ENCODE measurements around the gene C20orf141.

The C20orf141 gene

GRCh38 chr20:2836035-2836434 is 21.2 kb downstream of the C20orf141 start:
- POLR2A ChIA-PET: interaction anchor here (1.4 kb wide), 1 partner anchor 14 kb away, joined by 3 read pairs; no protein-coding TSS in a partner anchor
- Histone ChIP-seq H3K4me3 (ENCODE audit: low read depth, low read length) (no peak overlapping the region), H3K36me3 (ENCODE audit: control insufficient read depth in 2 of 2, insufficient read depth in 1 of 2, low read length in 2 of 2) (peaks cover 9 to 55% of the 10 kb centered on the region in 2 experiments; a peak in 2 of 3 replicates), H3K9me3 (ENCODE audit: control insufficient read depth, insufficient read depth, low read depth, low read length) (no peaks in the 10 kb centered on the region), H3K27ac (ENCODE audit: extremely low read depth, low read depth, low read length) (no peak overlapping the region), H3K4me1 (ENCODE audit: control insufficient read depth, insufficient read depth, low read length) (peaks cover 4% of the 10 kb centered on the region; the same call in 1 of the 2 replicates)
- CTCF ChIA-PET: no interaction called here
- no peak for TF ChIP-seq ZNF37A (tag by site-specific recombination; IDR thresholded peaks at IDR 0.05)
- TF ChIP-seq PRDM4 (tag by site-specific recombination; IDR thresholded peaks at IDR 0.05): no peak
- no peak for TF ChIP-seq YY1 (tag by site-specific recombination; IDR thresholded peaks at IDR 0.05)
- no peak for TF ChIP-seq ZNF768 (tag by site-specific recombination; IDR thresholded peaks at IDR 0.05)
- TF ChIP-seq ZNF302 (tag by site-specific recombination; IDR thresholded peaks at IDR 0.05; ENCODE audit: low read depth): no peak
- no peak for TF ChIP-seq ZNF341 (tag by site-specific recombination; IDR thresholded peaks at IDR 0.05; ENCODE audit: low read depth)

GRCh38 chr20:2837221-2837960 is 22.6 kb downstream of the C20orf141 start:
- POLR2A ChIA-PET: interaction anchor here (0.6 kb wide), 1 partner anchor 60 kb away, joined by 4 read pairs; no protein-coding TSS in a partner anchor
- CTCF ChIA-PET: interaction anchor here (1.3 kb wide), 1 partner anchor 85 kb away, joined by 5 read pairs; no protein-coding TSS in a partner anchor
- H3K9me3 ChIP-seq (ENCODE audit: control insufficient read depth, insufficient read depth, low read depth, low read length): no peaks in the 10 kb centered on the region
- no peak overlapping the region for H3K4me3 ChIP-seq (ENCODE audit: low read depth, low read length)
- H3K4me1 ChIP-seq (ENCODE audit: control insufficient read depth, insufficient read depth, low read length): peaks cover 6% of the 10 kb centered on the region; the same call in 1 of the 2 replicates
- TF ChIP-seq SCRT2 (tag by site-specific recombination; IDR thresholded peaks at IDR 0.05) (0 out of 2 replicates have a peak, but pooled peaks have one; percentile 12), ZNF223 (tag by site-specific recombination; IDR thresholded peaks at IDR 0.05) (no peak)
- peaks cover 9 to 55% of the 10 kb centered on the region in 2 experiments; a peak in 2 of 3 replicates for H3K36me3 ChIP-seq (ENCODE audit: control insufficient read depth in 2 of 2, insufficient read depth in 1 of 2, low read length in 2 of 2)
- H3K27ac ChIP-seq (ENCODE audit: extremely low read depth, low read depth, low read length): no peak overlapping the region

GRCh38 chr20:2838170-2838797 is 23.5 kb downstream of the C20orf141 start:
- H3K9me3 ChIP-seq (ENCODE audit: control insufficient read depth, insufficient read depth, low read depth, low read length): no peaks in the 10 kb centered on the region
- no peak overlapping the region for H3K27ac ChIP-seq (ENCODE audit: extremely low read depth, low read depth, low read length)
- POLR2A ChIA-PET: interaction anchor here (0.8 to 1.4 kb wide), 2 partner anchors 23 to 32 kb away, joined by 3 to 4 read pairs; partner anchors contain the start of gene C20orf141
- H3K4me3 ChIP-seq (ENCODE audit: low read depth, low read length): no peak overlapping the region
- CTCF ChIA-PET: interaction anchor here (1.0 to 1.3 kb wide), 2 partner anchors 13 to 86 kb away, joined by 4 to 5 read pairs; no protein-coding TSS in a partner anchor
- H3K36me3 ChIP-seq (ENCODE audit: control insufficient read depth in 2 of 2, insufficient read depth in 1 of 2, low read length in 2 of 2): peaks cover 6 to 55% of the 10 kb centered on the region in 2 experiments; a peak in 2 of 3 replicates
- no peak for TF ChIP-seq ZNF571 (tag by site-specific recombination; IDR thresholded peaks at IDR 0.05)
- no peak for TF ChIP-seq ZNF423 (tag by site-specific recombination; IDR thresholded peaks at IDR 0.05)
- no peak for TF ChIP-seq GFI1B (tag by site-specific recombination; IDR thresholded peaks at IDR 0.05)
- no peak for TF ChIP-seq ZNF514 (tag by site-specific recombination; IDR thresholded peaks at IDR 0.05)
- no peak for TF ChIP-seq SCRT2 (tag by site-specific recombination; IDR thresholded peaks at IDR 0.05)
- no peak for TF ChIP-seq ZNF366 (tag by site-specific recombination; conservative IDR thresholded peaks at IDR 0.05)
- no peak for TF ChIP-seq ZNF610 (tag by site-specific recombination; IDR thresholded peaks at IDR 0.05; ENCODE audit: borderline replicate concordance)
- TF ChIP-seq ZIC2 (tag by site-specific recombination; IDR thresholded peaks at IDR 0.05): no peak
- no peak for TF ChIP-seq KLF9 (tag by site-specific recombination; IDR thresholded peaks at IDR 0.05; ENCODE audit: low read depth)
- TF ChIP-seq ZBTB48 (tag by site-specific recombination; IDR thresholded peaks at IDR 0.05): no peak
- TF ChIP-seq TRIM28 (IDR thresholded peaks at IDR 0.05; ENCODE audit: borderline replicate concordance, low read length): no peak
- TF ChIP-seq ZNF324 (tag by site-specific recombination; IDR thresholded peaks at IDR 0.05): no peak
- TF ChIP-seq GLIS2 (tag by site-specific recombination; IDR thresholded peaks at IDR 0.05): no peak
- TF ChIP-seq ZNF133 (tag by site-specific recombination; IDR thresholded peaks at IDR 0.05): no peak
- no peak for TF ChIP-seq ZNF175 (tag by site-specific recombination; IDR thresholded peaks at IDR 0.05)
- TF ChIP-seq ZFP37 (tag by site-specific recombination; IDR thresholded peaks at IDR 0.05): no peak
- no peak for TF ChIP-seq ZSCAN23 (tag by site-specific recombination; IDR thresholded peaks at IDR 0.05)
- peaks cover 6% of the 10 kb centered on the region; the same call in 1 of the 2 replicates for H3K4me1 ChIP-seq (ENCODE audit: control insufficient read depth, insufficient read depth, low read length)
